NT2/D1 (cell line): Measurements from ENCODE around the gene ALOX12B.

ENCODE experiments used
- SUZ12 ChIP-seq: IDR thresholded peaks from 2 replicates; pipeline ENCODE4 v1.6.1; 2011; ENCODE audit not compliant: insufficient read length, insufficient read depth; ENCODE audit errors: extremely low read depth
- YY1 ChIP-seq: IDR thresholded peaks from 2 replicates; pipeline ENCODE4 v1.6.1; 2011; ENCODE audit not compliant: insufficient read length, insufficient read depth
- ZNF274 ChIP-seq: IDR thresholded peaks from 2 replicates; pipeline ENCODE4 v1.6.1; 2011; ENCODE audit warnings: mild to moderate bottlenecking, low read depth, low read length

GRCh38 chr17:8041979-8042378, 45.5 kb downstream of the ALOX12B start:
- TF ChIP-seq ZNF274 (no peak), SUZ12 (no peak), YY1 (no peak)
